GM12865 (cell line): Measurements from ENCODE around the gene SIN3A.

Experiments
- DNase-seq: peaks from one replicate; pipeline ENCODE4 v3.0.0; 2010; ENCODE audit warnings: low read depth
- H3K4me3 ChIP-seq: 2 replicates; pipeline ENCODE4 v1.5.1; 2011; ENCODE audit warnings: mild to moderate bottlenecking, low read depth, low read length, control low read depth
- TF ChIP-seq, protein P1 (sequence below): IDR thresholded peaks from 2 replicates; pipeline ENCODE4 v1.5.1; 2011; ENCODE audit warnings: low read length, control low read depth, low read depth, inconsistent platforms; ENCODE audit not compliant: insufficient read depth; ENCODE audit errors: missing control alignments

The SIN3A gene

DNA sequence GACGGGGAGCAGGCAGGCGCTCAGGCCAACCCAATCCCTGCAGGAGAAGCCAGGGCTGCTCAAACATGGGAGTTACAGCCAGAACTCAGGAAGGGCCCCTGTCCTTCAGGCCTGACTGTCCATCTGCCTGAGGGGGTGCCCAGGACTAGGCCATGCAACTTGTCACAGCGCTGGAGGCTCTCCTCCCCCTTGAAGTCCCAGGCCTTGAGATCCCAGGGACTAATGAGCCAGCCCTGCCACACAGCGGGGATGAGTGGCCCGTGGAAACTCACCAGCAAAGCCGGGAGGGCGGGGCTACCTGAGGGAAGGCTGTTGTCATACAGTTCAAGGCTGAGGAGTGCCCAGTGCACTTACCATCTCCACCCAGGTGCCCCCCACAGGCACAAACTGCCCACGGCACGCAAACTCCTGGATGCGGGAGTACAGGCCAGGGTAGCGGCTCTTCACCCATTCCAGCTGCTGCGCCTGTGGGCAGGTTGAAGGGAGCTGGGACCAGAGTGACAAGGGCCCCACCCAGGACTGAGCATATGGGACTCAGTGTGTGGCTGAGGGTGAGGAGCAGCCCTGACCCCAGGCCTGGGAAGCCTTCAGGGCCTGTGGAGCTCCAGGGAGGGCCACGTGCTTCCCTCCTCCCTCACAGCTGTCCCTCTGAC is 89.4 kb downstream of the SIN3A start:
- DNase-seq = no peak
- TF ChIP-seq, protein P1, sequence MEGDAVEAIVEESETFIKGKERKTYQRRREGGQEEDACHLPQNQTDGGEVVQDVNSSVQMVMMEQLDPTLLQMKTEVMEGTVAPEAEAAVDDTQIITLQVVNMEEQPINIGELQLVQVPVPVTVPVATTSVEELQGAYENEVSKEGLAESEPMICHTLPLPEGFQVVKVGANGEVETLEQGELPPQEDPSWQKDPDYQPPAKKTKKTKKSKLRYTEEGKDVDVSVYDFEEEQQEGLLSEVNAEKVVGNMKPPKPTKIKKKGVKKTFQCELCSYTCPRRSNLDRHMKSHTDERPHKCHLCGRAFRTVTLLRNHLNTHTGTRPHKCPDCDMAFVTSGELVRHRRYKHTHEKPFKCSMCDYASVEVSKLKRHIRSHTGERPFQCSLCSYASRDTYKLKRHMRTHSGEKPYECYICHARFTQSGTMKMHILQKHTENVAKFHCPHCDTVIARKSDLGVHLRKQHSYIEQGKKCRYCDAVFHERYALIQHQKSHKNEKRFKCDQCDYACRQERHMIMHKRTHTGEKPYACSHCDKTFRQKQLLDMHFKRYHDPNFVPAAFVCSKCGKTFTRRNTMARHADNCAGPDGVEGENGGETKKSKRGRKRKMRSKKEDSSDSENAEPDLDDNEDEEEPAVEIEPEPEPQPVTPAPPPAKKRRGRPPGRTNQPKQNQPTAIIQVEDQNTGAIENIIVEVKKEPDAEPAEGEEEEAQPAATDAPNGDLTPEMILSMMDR = no peak
- no peak overlapping the region for H3K4me3 ChIP-seq

DNA sequence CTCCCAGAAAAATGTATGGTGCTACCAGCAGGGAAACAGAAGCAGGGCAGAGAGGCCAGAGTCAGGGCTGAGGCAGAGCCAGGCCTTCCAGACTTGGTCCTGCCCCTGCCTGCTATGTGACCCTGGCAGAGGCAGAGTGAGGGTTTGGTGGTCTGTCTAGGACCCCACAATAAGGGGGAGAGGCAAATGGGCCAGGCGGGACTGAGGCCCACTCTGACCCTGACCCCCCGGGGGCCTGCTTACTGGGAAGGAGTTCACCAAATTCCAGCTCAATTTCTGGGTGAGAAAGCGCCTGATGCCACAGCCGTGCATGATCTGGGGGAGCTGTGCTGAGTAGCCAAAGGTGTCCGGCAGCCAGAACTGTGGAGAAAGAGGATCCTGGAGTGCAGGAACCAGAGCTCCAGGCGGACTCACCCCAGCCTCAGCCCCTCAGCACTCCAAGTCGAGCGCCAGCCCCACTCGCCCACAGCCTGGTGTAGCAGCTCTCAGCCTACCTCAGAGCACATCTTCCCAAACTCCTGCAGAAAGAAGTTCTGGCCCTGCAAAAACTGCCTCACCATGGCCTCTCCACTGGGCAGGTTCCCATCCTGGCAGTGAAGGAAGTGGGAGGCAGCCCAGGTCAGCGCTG is 90.0 kb downstream of the SIN3A start:
- TF ChIP-seq, protein P1 = no peak
- DNase-seq = no peak
- no peak overlapping the region for H3K4me3 ChIP-seq

DNA sequence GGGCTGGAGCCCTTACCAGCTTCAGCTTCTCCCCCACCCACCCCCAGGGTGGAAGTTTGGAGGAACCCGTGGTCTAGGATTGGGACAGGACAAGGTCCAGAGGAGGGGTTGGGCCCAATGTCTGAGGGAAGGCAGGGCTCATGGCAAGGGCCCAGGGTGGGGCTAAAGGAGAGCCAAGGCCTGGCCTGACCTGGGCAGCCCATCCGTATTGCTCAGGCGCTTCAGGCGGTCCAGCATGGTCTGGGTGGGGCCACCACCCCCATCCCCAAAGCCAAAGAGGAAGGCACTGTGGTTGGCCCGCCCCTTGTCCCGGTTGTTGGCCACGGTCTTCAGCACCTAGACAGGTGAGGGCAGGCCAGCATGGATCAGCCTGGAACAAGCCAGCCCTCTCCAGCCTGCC is 90.6 kb downstream of the SIN3A start:
- no peak overlapping the region for H3K4me3 ChIP-seq
- TF ChIP-seq, protein P1 = no peak
- no peak for DNase-seq

DNA sequence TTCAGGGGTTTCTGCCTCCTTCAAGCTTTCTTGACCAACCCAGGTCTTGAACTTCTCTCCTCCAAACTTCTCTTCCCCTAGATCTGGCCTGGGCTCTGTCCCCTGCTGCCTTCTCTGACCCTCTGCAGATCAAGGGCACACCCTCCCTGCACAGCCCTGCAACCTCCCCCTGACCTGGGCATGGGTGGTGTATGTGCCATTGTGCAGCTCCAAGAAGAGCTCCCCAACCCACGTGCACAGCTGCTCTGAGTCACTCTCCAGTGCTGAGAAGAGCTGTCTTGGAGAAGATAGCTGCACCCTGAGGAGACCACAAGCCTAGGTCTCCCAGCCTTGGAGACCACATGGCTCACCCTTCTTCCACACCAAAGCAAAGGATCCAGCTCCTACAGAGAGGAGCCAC is 91.1 kb downstream of the SIN3A start:
- TF ChIP-seq, protein P1 = no peak
- no peak for DNase-seq
- no peak overlapping the region for H3K4me3 ChIP-seq

DNA sequence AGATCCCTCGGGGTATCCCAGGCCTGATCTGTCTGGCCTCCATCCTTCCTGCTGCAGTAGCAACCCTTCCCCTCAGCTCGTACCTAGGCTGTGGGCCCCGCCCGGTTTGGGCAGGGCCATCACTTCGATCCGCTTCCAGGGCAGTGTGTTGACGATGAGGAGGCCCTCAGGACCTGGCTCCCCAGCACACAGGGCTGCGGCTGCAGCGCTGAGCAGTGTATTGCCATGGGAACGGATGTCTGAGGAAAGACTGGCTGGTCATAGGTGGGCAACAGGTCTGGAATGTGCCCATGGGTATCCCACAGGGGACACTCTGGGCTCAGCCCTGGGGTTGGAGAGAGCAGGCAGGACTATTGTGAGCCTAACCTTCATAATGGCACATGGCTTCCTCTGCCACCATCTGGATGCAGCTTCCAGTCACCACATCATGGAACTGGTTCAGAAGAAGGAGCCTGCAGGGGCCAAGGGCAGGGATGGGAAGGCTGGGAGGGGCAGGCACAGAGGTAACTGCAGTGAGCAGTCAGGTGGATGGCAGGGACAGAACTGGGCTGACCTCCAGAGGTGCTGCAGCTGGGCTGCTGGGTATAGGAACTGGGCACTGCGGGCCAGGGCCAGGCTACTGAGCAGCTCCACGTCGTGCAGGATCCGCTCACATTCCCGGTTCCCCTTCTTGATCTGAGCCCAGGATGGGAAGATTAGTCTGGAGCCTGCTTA is 91.8 kb downstream of the SIN3A start:
- TF ChIP-seq, protein P1 = no peak

DNA sequence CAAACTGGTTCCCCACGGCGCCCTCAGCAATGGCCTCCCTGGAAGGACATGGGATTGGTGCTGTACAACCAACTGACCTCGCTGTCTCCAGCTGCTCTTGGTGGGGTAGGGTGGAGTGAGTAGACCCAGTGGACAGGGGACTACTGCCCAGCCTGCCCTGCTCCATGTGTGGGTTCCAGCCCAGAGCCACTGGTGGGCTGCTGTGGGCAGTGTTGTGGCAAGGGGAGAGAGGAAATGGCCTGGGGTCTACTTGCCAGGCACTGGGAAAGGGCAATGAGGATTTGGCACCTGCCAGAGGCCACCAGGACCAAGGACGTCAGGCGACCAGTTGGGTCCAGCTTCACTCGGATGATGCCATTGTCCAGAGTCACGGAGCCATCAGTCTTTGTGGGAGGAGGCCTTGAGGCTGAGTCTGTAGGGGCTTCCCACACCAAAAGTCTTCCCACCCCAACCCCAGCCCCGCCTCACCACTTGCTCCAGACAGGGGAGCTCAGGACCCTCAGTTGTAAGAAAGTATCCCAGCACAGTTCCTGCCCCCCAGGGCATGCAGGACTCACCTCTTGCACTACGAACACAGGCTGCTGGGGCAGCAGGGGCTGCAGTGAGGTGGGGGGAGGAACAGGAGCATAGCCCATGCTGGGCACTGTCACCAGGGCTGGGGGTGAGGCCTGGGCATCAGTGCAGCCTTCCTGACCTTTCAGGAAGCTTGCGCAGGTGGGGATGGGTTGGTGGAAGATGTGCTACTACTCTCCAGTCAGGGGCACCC is 92.5 kb downstream of the SIN3A start:
- TF ChIP-seq, protein P1 = no peak
- no peak for DNase-seq
- no peak overlapping the region for H3K4me3 ChIP-seq

More for the DNA sequence above, 91.8 kb downstream of the SIN3A start:
- DNase-seq = no peak
- no peak overlapping the region for H3K4me3 ChIP-seq
